AG04449 (cell line): ENCODE results near the gene HABP2.

ENCODE experiments used
- CTCF ChIA-PET: fragments of 350-600 bp; formaldehyde crosslinking; extraction: SDS; loops from one replicate; lab custom pipeline; 2021; ENCODE audit warnings: antibody characterized with exemption; lab: Yijun Ruan, JAX
- POLR2A ChIA-PET: fragments of 400-600, 350-600 bp; formaldehyde crosslinking; extraction: SDS; loops from one replicate; lab custom pipeline; 2020; ENCODE audit warnings: antibody characterized with exemption, inconsistent platforms; lab: Yijun Ruan, JAX
- DNase-seq: peaks from one replicate; pipeline ENCODE4 v3.0.0-alpha.2; 2010; ENCODE audit warnings: low read depth, low spot score
- H3K4me3 ChIP-seq: 2 replicates; pipeline ENCODE4 v1.5.1; 2011; ENCODE audit warnings: low read depth, mild to moderate bottlenecking, control low read depth, low read length
- CTCF ChIP-seq: IDR thresholded peaks from one replicate; pipeline ENCODE4 v1.5.1; 2011; ENCODE audit warnings: mild to moderate bottlenecking, moderate library complexity, low read length, control low read depth, inconsistent platforms; ENCODE audit not compliant: insufficient read depth; ENCODE audit errors: missing control alignments

HABP2 gene

GRCh38 chr10:113552701-113553100 lies at the start of gene HABP2:
TSS of gene HABP2 (plus strand) at chr10:113553053. CDS start at chr10:113553122, 69 bp downstream.
- H3K4me3 ChIP-seq: no peak within 1 kb of the TSS
- ChIA-PET CTCF (no interaction called here), POLR2A (no interaction called here)
- DNase-seq: no peak
- TF ChIP-seq CTCF: no peak

- DNase-seq: no peak
- POLR2A ChIA-PET: no interaction called here
- CTCF ChIA-PET: interaction anchor here (2.1 kb wide), 1 partner anchor 17 kb away, joined by 7 read pairs; no protein-coding TSS in a partner anchor
- no peak for TF ChIP-seq CTCF
- no peak overlapping the region for H3K4me3 ChIP-seq
These were observed 48.9 kb upstream of the HABP2 start for GRCh38 chr10:113503930-113504329.

GRCh38 chr10:113504423-113504822 lies 48.4 kb upstream of the HABP2 start:
- TF ChIP-seq CTCF: no peak
- no peak overlapping the region for H3K4me3 ChIP-seq
- CTCF ChIA-PET: interaction anchor here (2.1 kb wide), 1 partner anchor 17 kb away, joined by 7 read pairs; no protein-coding TSS in a partner anchor
- POLR2A ChIA-PET: no interaction called here
- DNase-seq: no peak

- no peak overlapping the region for H3K4me3 ChIP-seq
- DNase-seq: no peak
- no peak for TF ChIP-seq CTCF
- POLR2A ChIA-PET: no interaction called here
- CTCF ChIA-PET: interaction anchor here (0.6 kb wide), 1 partner anchor 11 kb away, joined by 3 read pairs; no protein-coding TSS in a partner anchor
These were observed 46.4 kb upstream of the HABP2 start for GRCh38 chr10:113506476-113506875.

- DNase-seq: no peak
- CTCF ChIA-PET: no interaction called here
- POLR2A ChIA-PET: no interaction called here
- TF ChIP-seq CTCF: no peak
- H3K4me3 ChIP-seq: no peak overlapping the region
These were observed 41.4 kb upstream of the HABP2 start for GRCh38 chr10:113511419-113511818.

GRCh38 chr10:113515161-113515560 lies 37.7 kb upstream of the HABP2 start:
- H3K4me3 ChIP-seq: no peak overlapping the region
- POLR2A ChIA-PET: no interaction called here
- DNase-seq: no peak
- TF ChIP-seq CTCF: no peak
- CTCF ChIA-PET: interaction anchor here (1.0 to 1.4 kb wide), 2 partner anchors 10 to 61 kb away, joined by 3 to 4 read pairs; no protein-coding TSS in a partner anchor
